Subcutaneous abdominal adipose tissue (tissue), 5 donors: ENCODE measurements around the gene AIPL1.

Source experiments
- H3K27ac ChIP-seq: one replicate; pipeline ENCODE4 v1.7.0; 2013; ENCODE audit warnings: low read depth, mild to moderate bottlenecking, inconsistent platforms, low read length, moderate library complexity
- H3K27me3 ChIP-seq, 5 donors: one replicate each; pipeline ENCODE4 v1.7.0; 2013; ENCODE audit warnings: low read length in 5 of 5, inconsistent platforms in 1 of 5; ENCODE audit not compliant: control insufficient read depth in 5 of 5, insufficient read depth in 4 of 5
- H3K36me3 ChIP-seq, 5 donors: one replicate each; pipeline ENCODE4 v1.7.0; 2013; ENCODE audit warnings: low read length in 5 of 5; ENCODE audit not compliant: control insufficient read depth in 5 of 5, insufficient read depth in 5 of 5
- H3K4me1 ChIP-seq, 5 donors: one replicate each; pipeline ENCODE4 v1.7.0; 2013; ENCODE audit warnings: low read length in 5 of 5, mild to moderate bottlenecking in 3 of 5, moderate library complexity in 1 of 5; ENCODE audit not compliant: control insufficient read depth in 5 of 5, insufficient read depth in 5 of 5
- H3K4me3 ChIP-seq, 5 donors: one replicate each; pipeline ENCODE4 v1.7.0; 2013; ENCODE audit warnings: low read length in 5 of 5, low read depth in 1 of 5
- H3K9ac ChIP-seq, 5 donors: one replicate each; pipeline ENCODE4 v1.7.0; 2013; ENCODE audit warnings: low read length in 5 of 5, mild to moderate bottlenecking in 4 of 5, moderate library complexity in 3 of 5
- H3K9me3 ChIP-seq, 5 donors: one replicate each; pipeline ENCODE4 v1.7.0; 2013; ENCODE audit warnings: low read length in 5 of 5; ENCODE audit not compliant: control insufficient read depth in 5 of 5
- donor health status: healthy.
- donor health status: healthy.
- donor health status: healthy.
- donor health status: healthy.
- donor health status: healthy.

The AIPL1 gene

DNA sequence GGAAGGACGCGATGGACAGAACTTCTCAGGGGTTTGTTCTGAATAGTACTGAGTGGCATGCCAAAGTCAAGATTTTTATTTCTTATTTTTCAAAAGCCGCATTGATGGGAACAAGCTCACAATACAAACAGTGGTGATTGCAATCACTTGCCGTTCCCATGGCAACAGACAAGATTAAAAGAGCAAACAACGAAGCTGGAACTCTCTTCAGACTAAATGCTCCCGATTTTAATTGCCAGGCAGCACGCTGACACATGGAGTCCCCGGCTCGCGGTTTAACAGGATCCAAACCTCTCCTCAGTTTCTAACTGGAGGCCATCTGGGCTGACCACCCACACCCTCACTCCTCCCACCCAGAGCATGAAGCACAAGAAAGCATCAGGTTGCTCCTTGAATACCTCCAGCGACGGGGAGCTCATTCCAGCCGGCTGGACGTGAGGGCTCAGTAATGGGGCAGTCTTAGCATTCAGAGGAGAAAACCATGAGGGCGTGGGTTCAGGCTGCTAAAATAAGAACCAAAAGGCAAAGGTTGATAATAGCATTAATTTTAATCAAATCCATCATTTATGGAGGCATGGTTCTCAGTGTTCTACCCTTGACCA is 41.5 kb downstream of the AIPL1 start:
- Histone ChIP-seq H3K36me3 (no peaks in the 10 kb centered on the region), H3K27me3 (peaks cover 11 to 27% (median 17%) of the 10 kb centered on the region in 5 donors), H3K9me3 (peaks cover 0 to 8% (median 4%) of the 10 kb centered on the region in 5 donors), H3K9ac (no peak overlapping the region), H3K27ac (no peak overlapping the region), H3K4me3 (no peak overlapping the region), H3K4me1 (peaks cover 0 to 2% (median 0%) of the 10 kb centered on the region in 5 donors)

GRCh38 chr17:6392609-6393350 is 42.1 kb downstream of the AIPL1 start:
- no peaks in the 10 kb centered on the region for H3K36me3 ChIP-seq
- no peak overlapping the region for H3K27ac ChIP-seq
- H3K27me3 ChIP-seq = peaks cover 11 to 27% (median 17%) of the 10 kb centered on the region in 5 donors
- H3K9me3 ChIP-seq = peaks cover 0 to 5% (median 4%) of the 10 kb centered on the region in 5 donors
- H3K4me1 ChIP-seq = peaks cover 0 to 2% (median 0%) of the 10 kb centered on the region in 5 donors
- no peak overlapping the region for H3K9ac ChIP-seq
- no peak overlapping the region for H3K4me3 ChIP-seq

GRCh38 chr17:6388416-6388815 is 46.5 kb downstream of the AIPL1 start:
- Histone ChIP-seq H3K36me3 (no peaks in the 10 kb centered on the region), H3K27ac (no peak overlapping the region), H3K27me3 (peaks cover 6 to 19% (median 9%) of the 10 kb centered on the region in 5 donors), H3K9ac (no peak overlapping the region), H3K9me3 (peaks cover 0 to 5% (median 0%) of the 10 kb centered on the region in 5 donors), H3K4me3 (no peak overlapping the region), H3K4me1 (peaks cover 0 to 2% (median 0%) of the 10 kb centered on the region in 5 donors)

DNA sequence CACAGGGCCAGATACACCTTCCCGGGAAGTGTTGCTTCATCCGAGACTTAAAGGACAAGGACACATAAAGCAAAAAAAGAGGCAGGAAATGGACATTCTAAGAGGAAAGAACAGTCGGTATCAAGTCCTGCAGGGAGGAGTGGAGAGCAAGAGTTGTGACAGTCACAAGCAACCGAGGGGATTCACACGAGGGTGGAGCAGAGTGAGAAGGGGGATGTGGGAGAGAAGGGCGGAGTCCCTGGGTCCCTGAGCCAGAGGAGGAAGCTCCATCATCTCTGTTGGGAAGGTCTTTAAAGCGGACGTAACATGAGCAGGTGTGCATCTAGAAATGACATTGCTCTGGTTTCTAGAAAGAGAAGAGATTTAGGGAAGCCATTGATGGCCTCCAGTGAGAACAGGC is 47.1 kb downstream of the AIPL1 start:
- Histone ChIP-seq H3K4me3 (no peak overlapping the region), H3K36me3 (no peaks in the 10 kb centered on the region), H3K27me3 (peaks cover 4 to 18% (median 5%) of the 10 kb centered on the region in 5 donors), H3K27ac (no peak overlapping the region), H3K9ac (no peak overlapping the region), H3K4me1 (no peaks in the 10 kb centered on the region), H3K9me3 (peaks cover 0 to 5% (median 0%) of the 10 kb centered on the region in 5 donors)

DNA sequence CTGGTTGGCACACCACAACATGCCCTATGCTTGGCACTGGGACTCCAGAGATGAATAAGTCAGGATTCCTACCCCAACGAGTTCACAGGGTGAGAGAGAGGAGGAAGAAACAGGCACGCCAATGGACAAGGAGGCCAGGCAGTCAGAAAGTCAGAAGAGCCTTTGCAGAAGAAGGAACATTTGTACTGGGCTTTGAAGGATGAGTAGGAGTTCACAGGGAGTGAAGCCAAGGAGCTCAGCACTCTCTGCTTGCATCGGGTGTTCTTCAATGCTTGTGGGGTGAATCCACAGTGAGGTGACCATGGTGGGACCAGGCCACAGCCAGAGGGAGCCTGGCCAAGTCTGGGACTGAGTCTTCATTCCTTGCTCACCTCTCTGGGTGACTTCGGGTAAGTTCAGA is 47.5 kb downstream of the AIPL1 start:
- no peaks in the 10 kb centered on the region for H3K36me3 ChIP-seq
- H3K9ac ChIP-seq = no peak overlapping the region
- no peak overlapping the region for H3K4me3 ChIP-seq
- no peak overlapping the region for H3K27ac ChIP-seq
- H3K27me3 ChIP-seq = peaks cover under 1 to 18% (median 5%) of the 10 kb centered on the region in 5 donors
- peaks cover 0 to 5% (median 0%) of the 10 kb centered on the region in 5 donors for H3K9me3 ChIP-seq
- H3K4me1 ChIP-seq = no peaks in the 10 kb centered on the region

DNA sequence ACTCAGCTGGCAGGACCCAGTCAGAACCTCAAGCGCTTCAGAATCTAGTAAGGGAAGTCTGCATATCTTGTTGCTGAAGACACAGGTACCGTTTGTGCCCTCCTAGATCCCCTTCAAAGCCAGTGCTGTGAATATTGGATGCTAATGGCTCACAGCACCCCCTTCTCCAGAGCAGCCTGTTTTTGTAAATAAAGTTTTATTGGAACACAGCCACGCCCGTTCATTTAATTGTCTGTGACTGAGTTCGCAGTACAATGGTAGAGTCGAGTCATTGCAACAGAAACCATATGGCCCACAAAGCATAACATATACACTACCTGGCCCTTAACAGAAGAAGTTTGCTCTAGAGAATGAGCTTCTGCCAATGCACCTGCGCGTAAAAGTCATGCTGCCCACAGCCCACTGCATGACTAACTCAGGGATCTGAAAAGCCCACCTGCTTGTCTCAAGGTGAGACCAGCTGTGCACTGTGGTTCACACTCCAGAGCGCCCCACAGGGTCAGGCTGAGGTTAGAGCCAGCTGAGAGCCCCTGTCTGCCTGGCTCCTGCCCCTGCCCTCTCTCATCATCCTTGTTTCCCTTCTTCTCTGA is 48.8 kb downstream of the AIPL1 start:
- H3K27me3 ChIP-seq = peaks cover 0 to 18% (median 5%) of the 10 kb centered on the region in 5 donors
- H3K9ac ChIP-seq = no peak overlapping the region
- H3K4me1 ChIP-seq = no peaks in the 10 kb centered on the region
- H3K36me3 ChIP-seq = no peaks in the 10 kb centered on the region
- no peak overlapping the region for H3K4me3 ChIP-seq
- H3K9me3 ChIP-seq = peaks cover 0 to 3% (median 0%) of the 10 kb centered on the region in 5 donors
- H3K27ac ChIP-seq = no peak overlapping the region

- Histone ChIP-seq H3K27me3 (peaks cover 0 to 18% (median 5%) of the 10 kb centered on the region in 5 donors), H3K4me3 (no peak overlapping the region), H3K4me1 (no peaks in the 10 kb centered on the region), H3K36me3 (no peaks in the 10 kb centered on the region), H3K9ac (no peak overlapping the region), H3K9me3 (no peaks in the 10 kb centered on the region), H3K27ac (no peak overlapping the region)
These were observed 50.4 kb downstream of the AIPL1 start for GRCh38 chr17:6384481-6384880.

GRCh38 chr17:6381526-6382465 is 53.1 kb downstream of the AIPL1 start:
- no peak overlapping the region for H3K9ac ChIP-seq
- H3K4me3 ChIP-seq = no peak overlapping the region
- H3K27me3 ChIP-seq = peaks cover 0 to 21% (median 5%) of the 10 kb centered on the region in 5 donors
- H3K27ac ChIP-seq = no peak overlapping the region
- H3K9me3 ChIP-seq = peaks cover 0 to 9% (median 3%) of the 10 kb centered on the region in 5 donors
- H3K4me1 ChIP-seq = no peaks in the 10 kb centered on the region
- H3K36me3 ChIP-seq = no peaks in the 10 kb centered on the region

DNA sequence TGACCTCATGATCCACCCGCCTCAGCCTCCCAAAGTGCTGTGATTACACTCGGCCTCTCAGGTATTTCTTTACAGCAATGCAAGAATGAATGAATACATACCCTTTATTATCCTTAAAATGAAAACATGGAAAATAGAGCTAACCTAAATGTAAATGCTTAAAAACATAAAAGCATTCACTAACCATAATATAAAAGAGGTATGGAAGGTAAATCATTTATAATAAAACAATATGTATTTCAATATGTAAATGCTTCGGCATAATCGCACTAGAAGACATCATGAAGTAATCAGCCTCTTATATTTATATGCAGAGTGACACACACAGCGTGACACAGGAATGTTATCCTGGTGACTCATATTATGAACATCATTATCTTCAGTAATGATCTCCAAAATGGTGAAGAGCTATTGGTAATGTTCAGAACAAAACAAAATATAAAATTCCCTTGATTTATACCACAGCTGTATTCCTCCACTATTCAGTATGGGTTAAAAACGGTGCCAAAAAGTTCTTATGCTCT is 53.9 kb downstream of the AIPL1 start:
- Histone ChIP-seq H3K4me3 (no peak overlapping the region), H3K36me3 (no peaks in the 10 kb centered on the region), H3K27ac (no peak overlapping the region), H3K4me1 (no peaks in the 10 kb centered on the region), H3K27me3 (peaks cover 0 to 21% (median 5%) of the 10 kb centered on the region in 5 donors), H3K9ac (no peak overlapping the region), H3K9me3 (peaks cover 0 to 9% (median 3%) of the 10 kb centered on the region in 5 donors)
